ENCODE results near the gene RPL5.

RPL5 gene

DNA sequence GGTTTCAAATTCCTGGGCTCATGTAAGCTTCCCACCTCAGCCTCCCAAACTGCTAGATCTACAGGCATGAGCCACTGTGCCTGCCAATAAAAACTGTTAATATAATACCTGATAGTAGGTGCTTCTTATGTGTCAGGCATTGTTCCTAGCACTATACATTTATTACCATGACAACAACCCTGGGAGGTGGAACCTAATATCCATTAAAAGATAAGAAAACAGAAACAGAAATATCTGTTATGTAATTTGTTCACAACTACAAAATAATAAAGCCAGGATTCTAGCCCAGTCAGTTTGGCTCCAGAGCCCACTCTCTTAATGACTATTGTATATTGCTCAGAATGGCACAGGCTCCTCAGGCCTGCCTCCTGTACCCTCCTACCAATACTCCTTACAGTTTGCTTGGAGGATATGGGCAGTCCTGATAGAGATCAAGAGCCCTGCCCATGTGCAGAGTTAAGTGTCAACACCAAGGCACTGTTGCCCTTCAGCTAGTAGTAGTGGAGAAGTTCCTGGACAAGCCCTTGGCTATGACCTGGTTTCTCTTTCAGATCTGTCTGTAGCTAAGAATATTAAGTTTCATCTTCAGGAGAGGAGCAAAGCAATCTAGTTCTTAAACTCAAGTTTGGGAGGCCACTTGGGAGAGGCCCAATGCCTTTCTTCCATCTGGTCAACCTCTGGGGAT is 22.4 kb downstream of the RPL5 start:
- no peak for DNase-seq (ENCODE audit: low spot score)
- H3K27ac ChIP-seq: no peak overlapping the region
- no peak overlapping the region for H3K4me3 ChIP-seq
- TF ChIP-seq, protein P1, sequence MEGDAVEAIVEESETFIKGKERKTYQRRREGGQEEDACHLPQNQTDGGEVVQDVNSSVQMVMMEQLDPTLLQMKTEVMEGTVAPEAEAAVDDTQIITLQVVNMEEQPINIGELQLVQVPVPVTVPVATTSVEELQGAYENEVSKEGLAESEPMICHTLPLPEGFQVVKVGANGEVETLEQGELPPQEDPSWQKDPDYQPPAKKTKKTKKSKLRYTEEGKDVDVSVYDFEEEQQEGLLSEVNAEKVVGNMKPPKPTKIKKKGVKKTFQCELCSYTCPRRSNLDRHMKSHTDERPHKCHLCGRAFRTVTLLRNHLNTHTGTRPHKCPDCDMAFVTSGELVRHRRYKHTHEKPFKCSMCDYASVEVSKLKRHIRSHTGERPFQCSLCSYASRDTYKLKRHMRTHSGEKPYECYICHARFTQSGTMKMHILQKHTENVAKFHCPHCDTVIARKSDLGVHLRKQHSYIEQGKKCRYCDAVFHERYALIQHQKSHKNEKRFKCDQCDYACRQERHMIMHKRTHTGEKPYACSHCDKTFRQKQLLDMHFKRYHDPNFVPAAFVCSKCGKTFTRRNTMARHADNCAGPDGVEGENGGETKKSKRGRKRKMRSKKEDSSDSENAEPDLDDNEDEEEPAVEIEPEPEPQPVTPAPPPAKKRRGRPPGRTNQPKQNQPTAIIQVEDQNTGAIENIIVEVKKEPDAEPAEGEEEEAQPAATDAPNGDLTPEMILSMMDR (IDR thresholded peaks at IDR 0.05): no peak

DNA sequence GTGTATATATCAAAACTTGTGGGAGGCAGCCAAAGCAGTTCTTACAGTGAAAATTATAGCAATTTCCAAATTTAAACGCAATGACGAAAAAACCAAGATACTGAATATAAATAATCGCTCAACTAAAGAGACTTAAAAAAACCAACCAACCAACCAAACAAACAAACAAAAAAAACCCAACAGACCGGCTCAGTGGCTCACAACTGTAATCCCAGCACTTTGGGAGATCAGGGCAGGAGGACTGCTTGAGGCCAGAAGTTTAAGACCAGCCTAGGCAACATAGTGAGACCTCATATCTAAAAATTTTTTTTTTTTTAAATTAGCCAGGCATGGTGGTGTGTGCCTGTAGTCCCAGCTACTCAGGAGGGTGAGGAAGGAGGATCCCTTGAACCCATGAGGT is 23.4 kb downstream of the RPL5 start:
- no peak overlapping the region for H3K27ac ChIP-seq
- no peak overlapping the region for H3K4me3 ChIP-seq
- DNase-seq (ENCODE audit: low spot score): no peak
- TF ChIP-seq, protein P1 (IDR thresholded peaks at IDR 0.05): no peak

DNA sequence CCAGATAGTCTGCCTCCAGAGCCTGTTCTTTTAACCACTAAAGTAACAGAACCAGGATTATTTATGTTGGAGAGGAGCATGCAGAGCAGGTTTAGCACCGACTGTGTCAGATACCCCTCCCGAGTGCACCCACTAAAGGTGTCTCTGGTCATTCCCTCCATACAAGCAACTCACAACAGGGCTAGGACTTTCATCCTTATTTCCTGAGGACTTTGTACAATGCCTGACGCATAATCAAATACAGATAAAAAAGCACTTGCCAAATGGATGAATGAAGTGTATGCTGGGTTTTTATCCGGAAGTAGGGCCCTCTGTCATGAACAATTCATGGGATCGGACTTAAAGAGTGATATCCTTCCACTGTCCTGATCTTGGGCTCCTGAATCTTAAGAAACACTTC is 26.0 kb downstream of the RPL5 start:
- Histone ChIP-seq H3K4me3 (no peak overlapping the region), H3K27ac (no peak overlapping the region)
- no peak for DNase-seq (ENCODE audit: low spot score)
- TF ChIP-seq, protein P1 (IDR thresholded peaks at IDR 0.05): no peak

DNA sequence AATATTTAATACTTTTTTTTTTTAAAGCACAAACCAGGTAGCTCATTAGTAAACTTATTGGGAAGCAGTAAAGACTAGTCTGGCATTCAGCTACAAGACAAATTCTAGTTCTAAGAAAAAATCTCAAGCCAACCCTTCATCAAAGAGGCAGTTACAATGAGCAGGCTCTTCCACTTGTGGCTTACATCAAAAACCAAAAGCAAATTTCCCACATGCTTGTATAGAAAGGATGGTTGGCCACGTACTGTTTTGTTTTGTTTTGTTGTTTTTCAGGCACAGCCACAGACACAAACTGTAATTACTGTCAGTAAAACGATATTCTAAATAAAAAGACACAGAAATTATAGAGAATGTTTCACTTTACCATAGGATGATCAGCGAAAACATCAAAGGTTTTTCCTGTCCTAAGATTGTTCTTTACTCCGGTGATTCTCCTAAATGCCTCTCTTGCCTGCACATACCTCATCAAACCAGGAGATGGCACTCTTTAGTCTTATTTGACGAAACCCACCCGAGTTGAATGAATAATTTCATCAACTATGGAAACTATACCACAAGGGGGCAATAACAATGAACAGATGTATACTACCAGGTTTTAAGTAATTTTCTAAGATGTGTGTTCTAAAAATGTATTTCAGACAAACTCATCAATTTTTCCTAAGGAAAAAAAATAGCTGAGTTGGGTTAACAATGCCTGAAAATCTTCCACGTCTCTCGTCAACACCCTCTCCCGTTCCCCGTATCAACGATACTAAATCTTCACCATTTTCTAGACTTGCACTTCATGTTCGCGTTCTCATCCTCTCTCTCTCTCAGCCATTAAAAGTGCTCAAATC is 26.9 kb downstream of the RPL5 start:
- TF ChIP-seq, protein P1 (IDR thresholded peaks at IDR 0.05): peak; percentile 87
- no peak overlapping the region for H3K27ac ChIP-seq
- H3K4me3 ChIP-seq: peak overlapping the region; percentile 40
- no peak for DNase-seq (ENCODE audit: low spot score)

DNA sequence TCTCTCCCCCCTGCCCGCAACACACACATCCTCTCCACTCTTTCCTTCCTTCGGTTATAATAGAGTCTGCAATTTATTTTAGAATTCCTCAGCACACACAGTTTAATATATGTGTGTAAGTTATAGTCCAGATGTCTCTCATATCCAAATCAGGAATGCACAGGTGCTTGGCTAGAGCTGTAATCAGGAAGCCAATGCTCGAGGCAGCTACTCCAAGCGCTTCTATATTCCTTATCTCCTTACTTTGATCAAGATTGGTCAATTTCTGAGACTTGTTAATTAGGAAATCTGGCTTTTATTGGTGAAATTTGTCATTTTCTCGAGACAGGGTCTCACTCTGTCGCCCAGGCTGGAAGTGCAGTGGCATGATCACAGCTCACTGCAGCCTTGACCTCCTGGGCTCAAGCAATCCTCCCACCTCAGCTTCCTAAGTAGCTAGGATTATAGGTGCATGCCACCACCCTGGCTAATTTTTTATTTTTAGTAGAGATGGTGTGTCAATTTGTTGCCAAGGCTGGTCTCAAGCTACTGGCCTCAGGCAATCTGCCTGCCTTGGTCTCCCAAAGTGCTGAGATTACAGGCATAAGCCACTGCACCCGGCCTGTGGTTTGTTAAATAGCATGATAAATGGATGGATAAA is 27.7 kb downstream of the RPL5 start:
- H3K4me3 ChIP-seq: peak overlapping the region; percentile 40
- TF ChIP-seq, protein P1 (IDR thresholded peaks at IDR 0.05): no peak
- H3K27ac ChIP-seq: no peak overlapping the region
- DNase-seq (ENCODE audit: low spot score): no peak

DNA sequence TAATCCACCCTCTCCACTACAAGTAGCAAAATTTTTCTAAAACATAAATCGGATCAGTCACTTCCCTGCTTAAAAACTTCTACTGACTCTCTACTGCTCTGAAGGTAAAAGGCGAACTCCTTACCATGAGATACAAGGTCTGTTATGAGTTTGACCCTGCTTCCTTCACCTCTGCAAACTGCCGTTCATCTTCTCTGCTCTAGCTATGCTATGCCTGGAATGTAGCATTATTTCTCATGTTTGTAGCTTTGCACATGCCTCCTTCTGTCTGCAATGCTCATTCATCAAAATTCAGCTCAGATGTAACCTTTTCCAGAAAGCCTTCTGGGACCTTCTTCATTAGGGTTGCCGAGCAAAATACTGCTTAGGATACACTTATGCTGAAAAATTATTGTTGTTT is 30.8 kb downstream of the RPL5 start:
- DNase-seq (ENCODE audit: low spot score): no peak
- TF ChIP-seq, protein P1 (IDR thresholded peaks at IDR 0.05): no peak
- H3K4me3 ChIP-seq: no peak overlapping the region
- H3K27ac ChIP-seq: no peak overlapping the region
